ENCODE measurements around the gene ZNF362.

The ZNF362 gene

GRCh38 chr1:33330361-33330890 is 74.1 kb downstream of the ZNF362 start:
- no peak for DNase-seq

GRCh38 chr1:33330906-33331305 is 74.6 kb downstream of the ZNF362 start:
- no peak for DNase-seq

GRCh38 chr1:33331444-33332356 is 75.4 kb downstream of the ZNF362 start:
- no peak for DNase-seq

GRCh38 chr1:33332357-33332789 is 76.1 kb downstream of the ZNF362 start:
- no peak for DNase-seq

GRCh38 chr1:33332881-33333280 is 76.6 kb downstream of the ZNF362 start:
- DNase-seq, result no peak

GRCh38 chr1:33334081-33334552 is 77.8 kb downstream of the ZNF362 start:
- DNase-seq, result no peak

GRCh38 chr1:33335020-33335419 is 78.7 kb downstream of the ZNF362 start:
- no peak for DNase-seq

- no peak for DNase-seq
Observed at GRCh38 chr1:33336580-33336979, 80.3 kb downstream of the ZNF362 start.

- DNase-seq, result no peak
Observed at GRCh38 chr1:33337441-33337840, 81.1 kb downstream of the ZNF362 start.

- DNase-seq, result no peak
Observed at GRCh38 chr1:33338048-33338439, 81.8 kb downstream of the ZNF362 start.

GRCh38 chr1:33338440-33339211 is 82.3 kb downstream of the ZNF362 start:
- DNase-seq, result no peak

GRCh38 chr1:33339413-33339812 is 83.1 kb downstream of the ZNF362 start:
- no peak for DNase-seq

GRCh38 chr1:33341190-33341589 is 84.9 kb downstream of the ZNF362 start:
- DNase-seq, result no peak

- DNase-seq, result no peak
Observed at GRCh38 chr1:33342041-33342723, 85.9 kb downstream of the ZNF362 start.

- no peak for DNase-seq
Observed at GRCh38 chr1:33343539-33343938, 87.2 kb downstream of the ZNF362 start.

- no peak for DNase-seq
Observed at GRCh38 chr1:33344896-33345560, 88.7 kb downstream of the ZNF362 start.

GRCh38 chr1:33346533-33346926 is 90.2 kb downstream of the ZNF362 start:
- no peak for DNase-seq

GRCh38 chr1:33346927-33347649 is 90.8 kb downstream of the ZNF362 start:
- DNase-seq, result no peak

GRCh38 chr1:33347650-33347992 is 91.3 kb downstream of the ZNF362 start:
- DNase-seq, result no peak

- DNase-seq, result no peak
Observed at GRCh38 chr1:33348194-33348593, 91.9 kb downstream of the ZNF362 start.

GRCh38 chr1:33348676-33349080 is 92.4 kb downstream of the ZNF362 start:
- DNase-seq, result no peak
